Lower lobe of right lung (tissue), 2 donors: ENCODE data around the gene FAM210A. TPM values are rescaled to one million over a fixed set of nuclear protein-coding genes. Genes with fewer than 3 reads are reported as not detected.

Source experiments
- ATAC-seq, 2 donors: fragments of 200-7000 bp; cut with Tn5 transposase; one replicate each; pipeline ENCODE4 v1.9.1; 2020 to 2022; ENCODE audit warnings: mild to moderate bottlenecking in 2 of 2, moderate library complexity in 2 of 2
- DNase-seq: peaks from one replicate; pipeline ENCODE4 v3.0.0-alpha.2; 2020
- H3K27ac ChIP-seq: fragments of 200-600 bp; one replicate; pipeline ENCODE4 v1.8.0; 2022
- H3K27me3 ChIP-seq: fragments of 200-600 bp; one replicate; pipeline ENCODE4 v1.8.0; 2022; ENCODE audit warnings: low read depth
- H3K36me3 ChIP-seq: fragments of 200-600 bp; one replicate; pipeline ENCODE4 v1.8.0; 2022; ENCODE audit warnings: mild to moderate bottlenecking
- H3K4me1 ChIP-seq: fragments of 200-600 bp; one replicate; pipeline ENCODE4 v1.8.0; 2022
- H3K4me3 ChIP-seq: fragments of 200-600 bp; one replicate; pipeline ENCODE4 v1.8.0; 2022; ENCODE audit warnings: mild to moderate bottlenecking
- H3K9me3 ChIP-seq: fragments of 200-600 bp; one replicate; pipeline ENCODE4 v1.8.0; 2022
- intact Hi-C: fragments of 100-400 bp; cut with DNase I; formaldehyde crosslinking; loops from one replicate; pipeline ENCODE4 v1.11.0; 2022
- total RNA-seq: library from RNA; stranded (reverse); fragmentation: NEBNext Ultra II Directional; extraction: Animal tissue kit (Norgen Biotek cat#: 25700); gene quantifications from one replicate; pipeline ENCODE4 v1.2.1, GENCODE V29; 2021
- TF ChIP-seq, protein P1 (sequence below): fragments of 200-600 bp; IDR thresholded peaks from one replicate; pipeline ENCODE4 v1.8.0; 2022; ENCODE audit warnings: antibody characterized with exemption, mild to moderate bottlenecking
- donor health status: DM: no; HTN: yes; CAD: no; lungs with severe emphysema.

Gene FAM210A
- total RNA-seq, 1 donor from 2014 or later = 9.2 TPM

DNA sequence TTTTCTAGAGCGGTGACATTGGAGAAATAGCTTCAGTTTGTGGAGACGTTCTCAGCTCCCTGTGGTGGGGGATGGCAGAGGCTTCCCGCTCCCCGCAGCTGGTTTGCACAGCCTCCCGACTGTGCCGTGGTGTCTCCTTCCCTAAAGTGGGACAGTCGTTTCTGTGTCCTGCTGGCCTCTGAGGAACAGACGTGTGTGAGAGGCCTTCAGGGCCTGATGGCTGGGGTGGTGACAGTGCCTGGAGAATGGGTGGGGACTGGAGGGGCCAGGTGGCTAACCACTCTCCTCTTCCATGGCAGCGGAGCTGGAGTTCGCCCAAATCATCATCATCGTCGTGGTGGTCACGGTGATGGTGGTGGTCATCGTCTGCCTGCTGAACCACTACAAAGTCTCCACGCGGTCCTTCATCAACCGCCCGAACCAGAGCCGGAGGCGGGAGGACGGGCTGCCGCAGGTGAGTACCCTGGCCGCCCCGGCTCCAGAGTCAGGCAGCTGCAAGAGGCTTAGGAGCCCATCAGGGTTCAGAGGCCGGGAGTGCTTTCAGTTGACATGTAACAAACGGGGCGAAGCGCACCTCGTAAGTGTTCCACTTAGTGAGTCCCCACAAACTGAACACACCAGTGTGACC lies 105.4 kb downstream of the FAM210A start:
- H3K27ac ChIP-seq = no peak overlapping the region
- TF ChIP-seq, protein P1, sequence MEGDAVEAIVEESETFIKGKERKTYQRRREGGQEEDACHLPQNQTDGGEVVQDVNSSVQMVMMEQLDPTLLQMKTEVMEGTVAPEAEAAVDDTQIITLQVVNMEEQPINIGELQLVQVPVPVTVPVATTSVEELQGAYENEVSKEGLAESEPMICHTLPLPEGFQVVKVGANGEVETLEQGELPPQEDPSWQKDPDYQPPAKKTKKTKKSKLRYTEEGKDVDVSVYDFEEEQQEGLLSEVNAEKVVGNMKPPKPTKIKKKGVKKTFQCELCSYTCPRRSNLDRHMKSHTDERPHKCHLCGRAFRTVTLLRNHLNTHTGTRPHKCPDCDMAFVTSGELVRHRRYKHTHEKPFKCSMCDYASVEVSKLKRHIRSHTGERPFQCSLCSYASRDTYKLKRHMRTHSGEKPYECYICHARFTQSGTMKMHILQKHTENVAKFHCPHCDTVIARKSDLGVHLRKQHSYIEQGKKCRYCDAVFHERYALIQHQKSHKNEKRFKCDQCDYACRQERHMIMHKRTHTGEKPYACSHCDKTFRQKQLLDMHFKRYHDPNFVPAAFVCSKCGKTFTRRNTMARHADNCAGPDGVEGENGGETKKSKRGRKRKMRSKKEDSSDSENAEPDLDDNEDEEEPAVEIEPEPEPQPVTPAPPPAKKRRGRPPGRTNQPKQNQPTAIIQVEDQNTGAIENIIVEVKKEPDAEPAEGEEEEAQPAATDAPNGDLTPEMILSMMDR = no peak
- no peak for DNase-seq
- intact Hi-C loops = no loop called here
- no peaks in the 10 kb centered on the region for H3K9me3 ChIP-seq
- no peaks in the 10 kb centered on the region for H3K4me1 ChIP-seq
- H3K36me3 ChIP-seq = no peaks in the 10 kb centered on the region
- H3K27me3 ChIP-seq = no peaks in the 10 kb centered on the region
- no peak overlapping the region for H3K4me3 ChIP-seq
- ATAC-seq = no peak

DNA sequence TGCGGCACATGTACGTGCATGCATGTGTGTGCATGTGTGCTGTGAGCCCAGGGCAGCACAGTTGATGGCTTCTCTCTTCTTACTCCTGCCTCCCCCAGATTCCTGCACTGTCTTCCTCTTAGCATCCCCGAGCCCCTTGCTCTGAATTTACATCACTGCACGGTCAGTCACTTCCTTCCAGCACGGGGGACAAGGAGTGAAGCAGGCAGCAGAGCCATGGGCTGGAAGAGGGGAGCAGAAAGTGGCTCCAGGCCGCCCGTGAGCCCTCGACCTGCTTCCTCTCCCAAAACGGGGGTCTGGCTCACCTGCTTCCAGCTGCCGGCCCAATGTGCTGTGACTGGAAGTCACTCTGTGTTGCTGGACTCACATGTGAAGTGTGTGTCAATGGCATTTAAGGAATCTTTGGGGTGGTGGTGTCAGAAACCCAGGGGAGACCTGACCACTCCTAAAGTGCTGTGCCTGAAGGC lies 106.1 kb downstream of the FAM210A start:
- Histone ChIP-seq H3K4me1 (peaks cover 3% of the 10 kb centered on the region), H3K27ac (no peak overlapping the region), H3K9me3 (no peaks in the 10 kb centered on the region), H3K27me3 (no peaks in the 10 kb centered on the region), H3K36me3 (no peaks in the 10 kb centered on the region), H3K4me3 (no peak overlapping the region)
- ATAC-seq (no peak), DNase-seq (no peak)
- TF ChIP-seq, protein P1 = no peak
- intact Hi-C loops = no loop called here

DNA sequence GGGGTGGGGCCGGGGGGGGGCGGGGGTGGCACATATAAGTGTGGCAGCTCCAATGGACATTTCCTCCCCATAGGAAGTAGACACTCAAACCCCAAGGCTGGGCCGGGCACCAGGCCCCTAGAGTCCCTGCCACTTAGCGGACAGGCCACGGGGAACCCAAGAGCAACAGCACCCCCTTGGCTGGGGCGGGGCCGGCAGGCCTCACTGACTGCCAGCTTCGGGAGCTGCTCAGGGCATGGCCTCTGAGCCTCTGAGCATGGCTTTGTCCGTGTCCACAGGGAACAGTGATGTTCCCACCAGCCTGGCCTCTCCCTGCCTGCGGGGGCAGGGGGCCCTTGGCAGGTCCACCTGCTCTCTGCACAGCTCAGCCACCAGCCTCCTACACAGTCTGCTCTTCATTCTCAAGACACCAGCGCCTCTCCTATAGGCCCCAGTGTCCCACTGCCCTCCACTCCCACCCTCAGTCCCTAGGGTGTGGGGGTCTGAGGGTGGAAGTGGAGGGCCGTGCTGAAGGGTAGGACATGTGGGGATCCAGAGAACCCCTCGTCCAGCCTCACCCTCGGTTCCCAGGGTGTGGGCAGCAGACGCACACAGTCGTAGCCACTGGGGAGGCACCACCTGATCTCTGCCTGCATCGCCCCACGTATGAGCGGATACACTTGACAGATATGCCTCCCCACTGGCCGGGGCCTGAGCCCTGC lies 106.7 kb downstream of the FAM210A start:
- Histone ChIP-seq H3K4me1 (peaks cover 9% of the 10 kb centered on the region), H3K9me3 (no peaks in the 10 kb centered on the region), H3K27ac (no peak overlapping the region), H3K36me3 (no peaks in the 10 kb centered on the region), H3K27me3 (no peaks in the 10 kb centered on the region), H3K4me3 (no peak overlapping the region)
- DNase-seq (no peak), ATAC-seq (no peak)
- intact Hi-C loops = no loop called here
- TF ChIP-seq, protein P1 = no peak

DNA sequence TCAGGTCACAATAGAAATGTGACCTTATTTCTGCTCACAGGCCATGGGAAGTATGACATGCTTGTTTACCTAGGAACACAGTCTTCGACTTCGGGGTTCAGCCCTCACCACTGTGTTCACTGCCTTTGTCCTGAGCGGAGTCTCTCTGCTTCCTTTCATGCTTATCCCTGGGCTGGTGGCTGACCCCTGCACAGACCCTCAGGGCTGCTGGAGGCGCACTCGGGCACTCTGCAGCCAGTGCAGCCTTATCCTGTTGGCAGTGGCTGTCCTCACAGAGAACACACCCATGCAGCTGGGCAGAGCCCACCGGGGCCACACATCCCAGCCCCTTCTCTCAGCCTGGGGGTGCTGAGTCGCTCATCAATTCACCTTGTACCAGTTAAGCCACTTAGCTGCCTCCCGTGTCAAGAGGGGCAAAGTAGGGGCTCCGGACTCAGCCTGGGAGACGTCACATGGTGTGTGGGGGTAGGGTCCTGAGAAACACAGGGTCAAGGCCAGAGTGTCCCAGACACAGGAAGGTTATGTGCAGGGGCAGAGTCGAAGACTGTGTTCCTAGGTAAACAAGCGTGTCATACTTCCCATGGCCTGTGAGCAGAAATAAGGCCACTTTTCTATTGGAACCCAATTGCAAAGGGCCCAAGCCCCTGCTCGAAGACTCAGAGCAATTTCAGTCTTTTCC lies 107.5 kb downstream of the FAM210A start:
- TF ChIP-seq, protein P1 = no peak
- ATAC-seq = no peak
- DNase-seq = no peak
- Histone ChIP-seq H3K4me1 (peaks cover 15% of the 10 kb centered on the region), H3K27me3 (no peaks in the 10 kb centered on the region), H3K4me3 (no peak overlapping the region), H3K36me3 (no peaks in the 10 kb centered on the region), H3K9me3 (no peaks in the 10 kb centered on the region), H3K27ac (no peak overlapping the region)
- intact Hi-C loops = no loop called here

DNA sequence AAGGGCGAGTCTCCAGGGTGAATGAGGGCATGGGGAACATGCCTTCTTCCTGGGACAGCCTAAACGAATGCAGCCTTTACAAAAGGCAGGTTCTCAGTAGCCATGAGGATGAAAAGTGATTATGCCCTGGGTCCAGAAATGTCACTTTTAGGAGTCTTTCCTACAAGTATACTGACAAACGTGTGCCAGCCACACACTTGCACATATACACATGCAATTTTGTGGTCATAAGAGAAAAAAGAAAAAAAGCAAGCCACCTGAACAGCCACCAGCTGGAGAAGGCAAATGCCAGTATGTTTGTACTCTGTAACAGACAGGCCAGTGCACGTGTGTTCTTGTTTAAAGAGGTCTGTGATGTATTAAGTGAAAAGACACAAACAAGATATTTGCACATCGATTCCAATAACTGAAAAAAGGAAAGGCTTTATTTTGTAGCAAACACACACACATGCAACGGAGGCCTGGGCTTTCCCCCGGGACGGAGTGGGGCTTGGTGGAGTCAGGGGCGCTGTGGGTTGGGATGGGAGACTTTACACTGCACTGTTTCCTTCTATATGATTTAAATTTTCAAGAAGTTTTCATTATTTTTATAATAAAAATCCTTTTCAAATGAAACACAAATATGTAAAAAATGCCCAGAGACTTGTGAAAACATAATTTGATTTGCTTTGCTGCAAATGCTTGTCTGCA lies 108.4 kb downstream of the FAM210A start:
- TF ChIP-seq, protein P1 = no peak
- ATAC-seq (no peak), DNase-seq (no peak)
- Histone ChIP-seq H3K36me3 (no peaks in the 10 kb centered on the region), H3K27me3 (no peaks in the 10 kb centered on the region), H3K27ac (no peak overlapping the region), H3K9me3 (no peaks in the 10 kb centered on the region), H3K4me3 (no peak overlapping the region), H3K4me1 (peaks cover 15% of the 10 kb centered on the region)
- intact Hi-C loops = no loop called here
